Testis (tissue), 2 donors: ENCODE results near the gene FAM161B.

ENCODE experiments used
- POLR2A ChIP-seq: fragments of 450-650 bp; IDR thresholded peaks from one replicate; pipeline ENCODE4 v1.6.1; 2017; ENCODE audit warnings: antibody characterized with exemption, mild to moderate bottlenecking, moderate library complexity
- TF ChIP-seq, protein P1 (sequence below), 3 experiments: fragments of 450-650 bp in 2 of 3; fragments of 200-600 bp in 1 of 3; sonication (generic) in 1 of 3; IDR thresholded peaks; one replicate each; pipeline ENCODE4 v1.5.1; 2016 to 2019; ENCODE audit warnings: antibody characterized with exemption in 3 of 3, mild to moderate bottlenecking in 2 of 3, moderate library complexity in 1 of 3

DNA sequence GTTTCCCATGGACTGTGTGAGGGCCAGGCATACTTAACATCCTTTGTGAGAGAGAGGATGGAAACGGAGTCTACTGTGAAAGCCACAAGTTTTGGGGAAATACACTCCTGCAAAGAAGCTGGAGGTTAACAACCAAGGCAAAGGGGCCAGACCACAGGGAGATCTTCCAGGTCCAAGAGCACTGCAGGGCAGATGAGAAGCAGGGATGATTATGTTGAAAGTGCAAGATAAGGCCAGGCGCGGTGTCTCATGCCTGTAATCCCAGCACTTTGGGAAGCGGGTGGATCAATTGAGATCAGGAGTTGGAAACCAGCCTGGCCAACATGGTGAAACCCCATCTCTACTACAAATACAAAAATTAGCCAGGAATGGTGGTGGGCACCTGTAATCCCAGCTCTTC is 15.3 kb upstream of the FAM161B start:
- TF ChIP-seq POLR2A = no peak
- TF ChIP-seq, protein P1, sequence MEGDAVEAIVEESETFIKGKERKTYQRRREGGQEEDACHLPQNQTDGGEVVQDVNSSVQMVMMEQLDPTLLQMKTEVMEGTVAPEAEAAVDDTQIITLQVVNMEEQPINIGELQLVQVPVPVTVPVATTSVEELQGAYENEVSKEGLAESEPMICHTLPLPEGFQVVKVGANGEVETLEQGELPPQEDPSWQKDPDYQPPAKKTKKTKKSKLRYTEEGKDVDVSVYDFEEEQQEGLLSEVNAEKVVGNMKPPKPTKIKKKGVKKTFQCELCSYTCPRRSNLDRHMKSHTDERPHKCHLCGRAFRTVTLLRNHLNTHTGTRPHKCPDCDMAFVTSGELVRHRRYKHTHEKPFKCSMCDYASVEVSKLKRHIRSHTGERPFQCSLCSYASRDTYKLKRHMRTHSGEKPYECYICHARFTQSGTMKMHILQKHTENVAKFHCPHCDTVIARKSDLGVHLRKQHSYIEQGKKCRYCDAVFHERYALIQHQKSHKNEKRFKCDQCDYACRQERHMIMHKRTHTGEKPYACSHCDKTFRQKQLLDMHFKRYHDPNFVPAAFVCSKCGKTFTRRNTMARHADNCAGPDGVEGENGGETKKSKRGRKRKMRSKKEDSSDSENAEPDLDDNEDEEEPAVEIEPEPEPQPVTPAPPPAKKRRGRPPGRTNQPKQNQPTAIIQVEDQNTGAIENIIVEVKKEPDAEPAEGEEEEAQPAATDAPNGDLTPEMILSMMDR (IDR thresholded peaks at IDR 0.05) = no peak
